Ovary (tissue), 3 donors: Measurements from ENCODE around the gene URI1.

Experiments
- EP300 ChIP-seq: sonication (generic); formaldehyde crosslinking; IDR thresholded peaks from one replicate; pipeline ENCODE4 v1.6.1; 2017; ENCODE audit warnings: antibody characterized with exemption
- POLR2A ChIP-seq: fragments of 450-650 bp; IDR thresholded peaks from one replicate; pipeline ENCODE4 v1.6.1; 2017; ENCODE audit warnings: antibody characterized with exemption, mild to moderate bottlenecking, moderate library complexity
- TF ChIP-seq, protein P1 (sequence below), 3 donors: fragments of 450-650 bp in 2 of 3; fragments of 200-600 bp in 1 of 3; IDR thresholded peaks; one replicate each; pipeline versions ENCODE4 v1.5.1 to v1.8.0; 2016 to 2022; ENCODE audit warnings: antibody characterized with exemption in 3 of 3, mild to moderate bottlenecking in 1 of 3
- donor health status: DM: no; HTN: no; CAD: no.

- TF ChIP-seq, protein P1, sequence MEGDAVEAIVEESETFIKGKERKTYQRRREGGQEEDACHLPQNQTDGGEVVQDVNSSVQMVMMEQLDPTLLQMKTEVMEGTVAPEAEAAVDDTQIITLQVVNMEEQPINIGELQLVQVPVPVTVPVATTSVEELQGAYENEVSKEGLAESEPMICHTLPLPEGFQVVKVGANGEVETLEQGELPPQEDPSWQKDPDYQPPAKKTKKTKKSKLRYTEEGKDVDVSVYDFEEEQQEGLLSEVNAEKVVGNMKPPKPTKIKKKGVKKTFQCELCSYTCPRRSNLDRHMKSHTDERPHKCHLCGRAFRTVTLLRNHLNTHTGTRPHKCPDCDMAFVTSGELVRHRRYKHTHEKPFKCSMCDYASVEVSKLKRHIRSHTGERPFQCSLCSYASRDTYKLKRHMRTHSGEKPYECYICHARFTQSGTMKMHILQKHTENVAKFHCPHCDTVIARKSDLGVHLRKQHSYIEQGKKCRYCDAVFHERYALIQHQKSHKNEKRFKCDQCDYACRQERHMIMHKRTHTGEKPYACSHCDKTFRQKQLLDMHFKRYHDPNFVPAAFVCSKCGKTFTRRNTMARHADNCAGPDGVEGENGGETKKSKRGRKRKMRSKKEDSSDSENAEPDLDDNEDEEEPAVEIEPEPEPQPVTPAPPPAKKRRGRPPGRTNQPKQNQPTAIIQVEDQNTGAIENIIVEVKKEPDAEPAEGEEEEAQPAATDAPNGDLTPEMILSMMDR (IDR thresholded peaks at IDR 0.05), result no peak
- TF ChIP-seq EP300 (no peak), POLR2A (no peak)
Measured at GRCh38 chr19:29945017-29945416, 3.0 kb downstream of the URI1 start.
